Measurements from ENCODE around the gene NEURL1B.

NEURL1B gene

GRCh38 chr5:172714491-172715420 lies 73.7 kb downstream of the NEURL1B start:
- no peaks in the 10 kb centered on the region for H3K9me3 ChIP-seq (ENCODE audit: control insufficient read depth, low read length)
- peak overlapping the region in 1 of 2 experiments; percentile 13 for H3K18ac ChIP-seq (ENCODE audit: low read depth in 1 of 2, low read length in 2 of 2)
- H2BK5ac ChIP-seq (ENCODE audit: low read depth, low read length, poor library complexity, severe bottlenecking): no peak overlapping the region
- no peak overlapping the region for H2BK120ac ChIP-seq (ENCODE audit: low read depth, low read length)
- H3K9ac ChIP-seq (ENCODE audit: low read length): peak overlapping the region; percentile 61
- H3K79me1 ChIP-seq (replicated peaks; ENCODE audit: low read length, poor library complexity, severe bottlenecking): no peaks in the 10 kb centered on the region
- H3K4me3 ChIP-seq (ENCODE audit: insufficient read depth in 1 of 2, low read depth in 1 of 2, low read length in 2 of 2): no peak overlapping the region
- H2BK12ac ChIP-seq (ENCODE audit: low read length in 2 of 2): peak overlapping the region in 1 of 2 experiments; percentile 8
- peak overlapping the region; percentile 41 for H2AK5ac ChIP-seq (ENCODE audit: low read length, severe bottlenecking)
- peak; percentile 85 for DNase-seq
- H2AFZ ChIP-seq (ENCODE audit: low read depth, low read length): no peak overlapping the region
- H3K4ac ChIP-seq (ENCODE audit: low read depth in 1 of 2, low read length in 2 of 2): peak overlapping the region in 1 of 2 experiments; percentile 9
- H4K91ac ChIP-seq (ENCODE audit: low read length): peak overlapping the region; percentile 14
- H3K14ac ChIP-seq (ENCODE audit: low read length in 2 of 2): no peak overlapping the region
- H3K23ac ChIP-seq (ENCODE audit: low read length in 2 of 2): no peak overlapping the region
- 26% methylated on average over 13 of the region's 15 CpGs for WGBS
- no peak overlapping the region for H3K27ac ChIP-seq (ENCODE audit: low read length, poor library complexity, severe bottlenecking)
- no peaks in the 10 kb centered on the region for H3K36me3 ChIP-seq (ENCODE audit: control insufficient read depth in 1 of 2, insufficient read depth in 2 of 2, low read depth in 1 of 2, low read length in 2 of 2)
- H3K27me3 ChIP-seq (ENCODE audit: control insufficient read depth in 1 of 2, insufficient read depth in 1 of 2, low read length in 2 of 2): peaks cover 0 to 4% of the 10 kb centered on the region in 2 experiments
- peak overlapping the region; percentile 74 for H4K8ac ChIP-seq (ENCODE audit: low read length)
- no peak overlapping the region for H3K4me2 ChIP-seq (ENCODE audit: low read length, poor library complexity, severe bottlenecking)
- peaks cover 15% of the 10 kb centered on the region for H3K4me1 ChIP-seq (ENCODE audit: control insufficient read depth, insufficient read depth, low read depth, low read length)
- H2BK15ac ChIP-seq (ENCODE audit: low read depth, poor library complexity, severe bottlenecking): no peak overlapping the region

GRCh38 chr5:172715421-172715780 lies 74.3 kb downstream of the NEURL1B start:
- peak overlapping the region; percentile 41 for H2AK5ac ChIP-seq (ENCODE audit: low read length, severe bottlenecking)
- H2AFZ ChIP-seq (ENCODE audit: low read depth, low read length): no peak overlapping the region
- peaks cover 15% of the 10 kb centered on the region for H3K4me1 ChIP-seq (ENCODE audit: control insufficient read depth, insufficient read depth, low read depth, low read length)
- peak overlapping the region; percentile 61 for H3K9ac ChIP-seq (ENCODE audit: low read length)
- no peaks in the 10 kb centered on the region for H3K36me3 ChIP-seq (ENCODE audit: control insufficient read depth in 1 of 2, insufficient read depth in 2 of 2, low read depth in 1 of 2, low read length in 2 of 2)
- no peak overlapping the region for H3K18ac ChIP-seq (ENCODE audit: low read depth in 1 of 2, low read length in 2 of 2)
- no peak overlapping the region for H3K4me3 ChIP-seq (ENCODE audit: insufficient read depth in 1 of 2, low read depth in 1 of 2, low read length in 2 of 2)
- peak overlapping the region in 1 of 2 experiments; percentile 9 for H3K4ac ChIP-seq (ENCODE audit: low read depth in 1 of 2, low read length in 2 of 2)
- no peak overlapping the region for H2BK15ac ChIP-seq (ENCODE audit: low read depth, poor library complexity, severe bottlenecking)
- no peak overlapping the region for H2BK5ac ChIP-seq (ENCODE audit: low read depth, low read length, poor library complexity, severe bottlenecking)
- no peak overlapping the region for H3K23ac ChIP-seq (ENCODE audit: low read length in 2 of 2)
- peak overlapping the region; percentile 14 for H4K91ac ChIP-seq (ENCODE audit: low read length)
- H3K79me1 ChIP-seq (replicated peaks; ENCODE audit: low read length, poor library complexity, severe bottlenecking): no peaks in the 10 kb centered on the region
- WGBS: 89% methylated on average over 6 of the region's 6 CpGs
- no peak overlapping the region for H4K8ac ChIP-seq (ENCODE audit: low read length)
- H2BK12ac ChIP-seq (ENCODE audit: low read length in 2 of 2): no peak overlapping the region
- DNase-seq: no peak
- H3K9me3 ChIP-seq (ENCODE audit: control insufficient read depth, low read length): no peaks in the 10 kb centered on the region
- peaks cover 0 to 4% of the 10 kb centered on the region in 2 experiments for H3K27me3 ChIP-seq (ENCODE audit: control insufficient read depth in 1 of 2, insufficient read depth in 1 of 2, low read length in 2 of 2)
- H3K4me2 ChIP-seq (ENCODE audit: low read length, poor library complexity, severe bottlenecking): no peak overlapping the region
- H2BK120ac ChIP-seq (ENCODE audit: low read depth, low read length): no peak overlapping the region
- no peak overlapping the region for H3K14ac ChIP-seq (ENCODE audit: low read length in 2 of 2)
- no peak overlapping the region for H3K27ac ChIP-seq (ENCODE audit: low read length, poor library complexity, severe bottlenecking)

- peak overlapping the region; percentile 52 for H2AK5ac ChIP-seq (ENCODE audit: low read length, severe bottlenecking)
- H3K23ac ChIP-seq (ENCODE audit: low read length in 2 of 2): no peak overlapping the region
- H3K14ac ChIP-seq (ENCODE audit: low read length in 2 of 2): no peak overlapping the region
- no peak for DNase-seq
- H3K4me1 ChIP-seq (ENCODE audit: control insufficient read depth, insufficient read depth, low read depth, low read length): peaks cover 15% of the 10 kb centered on the region
- no peak overlapping the region for H2BK15ac ChIP-seq (ENCODE audit: low read depth, poor library complexity, severe bottlenecking)
- peak overlapping the region; percentile 35 for H4K91ac ChIP-seq (ENCODE audit: low read length)
- H3K9ac ChIP-seq (ENCODE audit: low read length): peak overlapping the region; percentile 86
- peak overlapping the region; percentile 27 to 61 for H2BK12ac ChIP-seq (ENCODE audit: low read length in 2 of 2)
- H3K79me1 ChIP-seq (replicated peaks; ENCODE audit: low read length, poor library complexity, severe bottlenecking): no peaks in the 10 kb centered on the region
- H2AFZ ChIP-seq (ENCODE audit: low read depth, low read length): no peak overlapping the region
- no peak overlapping the region for H2BK5ac ChIP-seq (ENCODE audit: low read depth, low read length, poor library complexity, severe bottlenecking)
- H3K27me3 ChIP-seq (ENCODE audit: control insufficient read depth in 1 of 2, insufficient read depth in 1 of 2, low read length in 2 of 2): peaks cover 0 to 4% of the 10 kb centered on the region in 2 experiments
- WGBS: 84% methylated on average over 13 of the region's 13 CpGs
- no peak overlapping the region for H2BK120ac ChIP-seq (ENCODE audit: low read depth, low read length)
- no peak overlapping the region for H4K8ac ChIP-seq (ENCODE audit: low read length)
- H3K4me3 ChIP-seq (ENCODE audit: insufficient read depth in 1 of 2, low read depth in 1 of 2, low read length in 2 of 2): no peak overlapping the region
- H3K9me3 ChIP-seq (ENCODE audit: control insufficient read depth, low read length): no peaks in the 10 kb centered on the region
- no peak overlapping the region for H3K4ac ChIP-seq (ENCODE audit: low read depth in 1 of 2, low read length in 2 of 2)
- no peak overlapping the region for H3K27ac ChIP-seq (ENCODE audit: low read length, poor library complexity, severe bottlenecking)
- H3K36me3 ChIP-seq (ENCODE audit: control insufficient read depth in 1 of 2, insufficient read depth in 2 of 2, low read depth in 1 of 2, low read length in 2 of 2): no peaks in the 10 kb centered on the region
- H3K4me2 ChIP-seq (ENCODE audit: low read length, poor library complexity, severe bottlenecking): no peak overlapping the region
- no peak overlapping the region for H3K18ac ChIP-seq (ENCODE audit: low read depth in 1 of 2, low read length in 2 of 2)
These were observed 75.0 kb downstream of the NEURL1B start for GRCh38 chr5:172715931-172716682.

GRCh38 chr5:172716796-172717313 lies 75.8 kb downstream of the NEURL1B start:
- peak overlapping the region; percentile 86 for H3K9ac ChIP-seq (ENCODE audit: low read length)
- peak; percentile 83 for DNase-seq
- H4K91ac ChIP-seq (ENCODE audit: low read length): no peak overlapping the region
- peak overlapping the region in 1 of 2 experiments; percentile 24 for H3K4ac ChIP-seq (ENCODE audit: low read depth in 1 of 2, low read length in 2 of 2)
- peak overlapping the region in 1 of 2 experiments; percentile 37 for H2BK12ac ChIP-seq (ENCODE audit: low read length in 2 of 2)
- H3K36me3 ChIP-seq (ENCODE audit: control insufficient read depth in 1 of 2, insufficient read depth in 2 of 2, low read depth in 1 of 2, low read length in 2 of 2): no peaks in the 10 kb centered on the region
- H3K4me2 ChIP-seq (ENCODE audit: low read length, poor library complexity, severe bottlenecking): no peak overlapping the region
- H3K4me3 ChIP-seq (ENCODE audit: insufficient read depth in 1 of 2, low read depth in 1 of 2, low read length in 2 of 2): peak overlapping the region in 1 of 2 experiments; percentile 63
- no peak overlapping the region for H3K23ac ChIP-seq (ENCODE audit: low read length in 2 of 2)
- peaks cover 15% of the 10 kb centered on the region for H3K4me1 ChIP-seq (ENCODE audit: control insufficient read depth, insufficient read depth, low read depth, low read length)
- WGBS: 6% methylated on average over 20 of the region's 20 CpGs
- peak overlapping the region; percentile 0 for H2AK5ac ChIP-seq (ENCODE audit: low read length, severe bottlenecking)
- H3K14ac ChIP-seq (ENCODE audit: low read length in 2 of 2): no peak overlapping the region
- no peak overlapping the region for H2BK120ac ChIP-seq (ENCODE audit: low read depth, low read length)
- no peak overlapping the region for H3K27ac ChIP-seq (ENCODE audit: low read length, poor library complexity, severe bottlenecking)
- peak overlapping the region in 1 of 2 experiments; percentile 5 for H3K18ac ChIP-seq (ENCODE audit: low read depth in 1 of 2, low read length in 2 of 2)
- no peaks in the 10 kb centered on the region for H3K9me3 ChIP-seq (ENCODE audit: control insufficient read depth, low read length)
- no peak overlapping the region for H4K8ac ChIP-seq (ENCODE audit: low read length)
- H2BK5ac ChIP-seq (ENCODE audit: low read depth, low read length, poor library complexity, severe bottlenecking): no peak overlapping the region
- no peaks in the 10 kb centered on the region for H3K79me1 ChIP-seq (replicated peaks; ENCODE audit: low read length, poor library complexity, severe bottlenecking)
- no peaks in the 10 kb centered on the region for H3K27me3 ChIP-seq (ENCODE audit: control insufficient read depth in 1 of 2, insufficient read depth in 1 of 2, low read length in 2 of 2)
- H2BK15ac ChIP-seq (ENCODE audit: low read depth, poor library complexity, severe bottlenecking): peak overlapping the region; percentile 64
- no peak overlapping the region for H2AFZ ChIP-seq (ENCODE audit: low read depth, low read length)

All from mesenchymal stem cell (in vitro differentiated cells and primary cell).